Measurements from ENCODE around the gene MGST2.
A peak's percentile ranks its signal among the peaks of the same experiment; 100 is the strongest.

Gene MGST2

GRCh38 chr4:139656614-139657486 lies 8.8 kb upstream of the MGST2 start:
- no peak overlapping the region for H3K4me3 ChIP-seq (ENCODE audit: low read depth, low read length)
- 0 out of 2 replicates have a peak, but pooled peaks have one; percentile 8 for TF ChIP-seq MYC (IDR thresholded peaks at IDR 0.05; ENCODE audit: low read depth, low read length)
- peak; percentile 81 for TF ChIP-seq CTCF (IDR thresholded peaks at IDR 0.05; ENCODE audit: low read depth, low read length)
- no peak for TF ChIP-seq MAX (IDR thresholded peaks at IDR 0.05; ENCODE audit: low read depth, low read length)

GRCh38 chr4:139658185-139658584 lies 7.4 kb upstream of the MGST2 start:
- H3K4me3 ChIP-seq (ENCODE audit: low read depth, low read length), result no peak overlapping the region
- TF ChIP-seq CTCF (IDR thresholded peaks at IDR 0.05; ENCODE audit: low read depth, low read length) (no peak), POLR2A (IDR thresholded peaks at IDR 0.05; ENCODE audit: extremely low read depth, insufficient read length) (no peak), MYC (IDR thresholded peaks at IDR 0.05; ENCODE audit: low read depth, low read length) (no peak), MAX (IDR thresholded peaks at IDR 0.05; ENCODE audit: low read depth, low read length) (no peak)
- no peak for DNase-seq (ENCODE audit: low read depth)

More at GRCh38 chr4:139656614-139657486, 8.8 kb upstream of the MGST2 start:
- DNase-seq (ENCODE audit: low read depth), result peak; percentile 77

GRCh38 chr4:139658586-139659382 lies 6.8 kb upstream of the MGST2 start:
- TF ChIP-seq MYC (IDR thresholded peaks at IDR 0.05; ENCODE audit: low read depth, low read length), result no peak
- no peak for DNase-seq (ENCODE audit: low read depth)
- no peak overlapping the region for H3K4me3 ChIP-seq (ENCODE audit: low read depth, low read length)

- H3K4me3 ChIP-seq (ENCODE audit: low read depth, low read length), result no peak overlapping the region
- no peak for TF ChIP-seq MYC (IDR thresholded peaks at IDR 0.05; ENCODE audit: low read depth, low read length)
- no peak for TF ChIP-seq CTCF (IDR thresholded peaks at IDR 0.05; ENCODE audit: low read depth, low read length)
- no peak for TF ChIP-seq MAX (IDR thresholded peaks at IDR 0.05; ENCODE audit: low read depth, low read length)
- no peak for TF ChIP-seq POLR2A (IDR thresholded peaks at IDR 0.05; ENCODE audit: extremely low read depth, insufficient read length)
- DNase-seq (ENCODE audit: low read depth), result no peak
Measured at GRCh38 chr4:139659735-139660424, 5.7 kb upstream of the MGST2 start.

GRCh38 chr4:139660568-139661043 lies 5.0 kb upstream of the MGST2 start:
- TF ChIP-seq CTCF (IDR thresholded peaks at IDR 0.05; ENCODE audit: low read depth, low read length) (no peak), MAX (IDR thresholded peaks at IDR 0.05; ENCODE audit: low read depth, low read length) (no peak), MYC (IDR thresholded peaks at IDR 0.05; ENCODE audit: low read depth, low read length) (no peak), POLR2A (IDR thresholded peaks at IDR 0.05; ENCODE audit: extremely low read depth, insufficient read length) (no peak)
- H3K4me3 ChIP-seq (ENCODE audit: low read depth, low read length), result no peak overlapping the region
- peak; percentile 19 for DNase-seq (ENCODE audit: low read depth)
